K562 (cell line): ENCODE measurements around the gene SPNS1. TPM values are rescaled to one million over a fixed set of nuclear protein-coding genes. Genes with fewer than 3 reads are reported as not detected.

Experiments used
- FOXA1 ChIP-seq: fragments of 450-650 bp; IDR thresholded peaks from 2 replicates; pipeline ENCODE4 v1.6.1; 2016; ENCODE audit warnings: mild to moderate bottlenecking, borderline replicate concordance
- GABPB1 ChIP-seq: sonication (generic); formaldehyde crosslinking; IDR thresholded peaks from 2 replicates; pipeline ENCODE4 v1.8.0; 2022; ENCODE audit warnings: mild to moderate bottlenecking, missing genetic modification reagents
- HDGF ChIP-seq: fragments of 450-650 bp; IDR thresholded peaks from 2 replicates; pipeline ENCODE4 v1.6.1; 2016
- LARP7 ChIP-seq: fragments of 450-650 bp; IDR thresholded peaks from 2 replicates; pipeline ENCODE4 v1.6.1; 2016
- MAFF ChIP-seq: IDR thresholded peaks from 2 replicates; pipeline ENCODE4 v1.6.1; 2012; ENCODE audit warnings: low read length, improper control_type of control experiment
- MAFK ChIP-seq: IDR thresholded peaks from 2 replicates; pipeline ENCODE4 v1.6.1; 2011; ENCODE audit warnings: low read length, improper control_type of control experiment
- MTA2 ChIP-seq: fragments of 450-650 bp; IDR thresholded peaks from 2 replicates; pipeline ENCODE4 v1.6.1; 2016; ENCODE audit warnings: low read depth
- NFRKB ChIP-seq: fragments of 450-650 bp; IDR thresholded peaks from 2 replicates; pipeline ENCODE4 v1.6.1; 2016; ENCODE audit warnings: low read depth
- NFYB ChIP-seq: IDR thresholded peaks from 2 replicates; pipeline ENCODE4 v1.6.1; 2011; ENCODE audit warnings: mild to moderate bottlenecking, moderate library complexity; ENCODE audit not compliant: insufficient read length; ENCODE audit errors: extremely low read depth
- NR4A1 ChIP-seq, 2 experiments: fragments of 250-450 bp in 1 of 2; fragments of 450-650 bp in 1 of 2; sonication (Bioruptor Pico) in 1 of 2; IDR thresholded peaks; 2 replicates each; pipeline versions ENCODE4 v1.4.0 to v1.6.1; 2016 to 2020; ENCODE audit warnings: mild to moderate bottlenecking in 2 of 2, missing compliant biosample characterization in 1 of 2, missing genetic modification characterization in 1 of 2, moderate library complexity in 1 of 2
- POLR2AphosphoS5 ChIP-seq: IDR thresholded peaks from 2 replicates; pipeline ENCODE4 v1.6.1; 2011; ENCODE audit warnings: mild to moderate bottlenecking, low read depth, low read length, moderate library complexity; ENCODE audit not compliant: control insufficient read depth, insufficient read depth
- RBM17 ChIP-seq: fragments of 200-400 bp; formaldehyde crosslinking; IDR thresholded peaks from 2 replicates; pipeline ENCODE4 v1.6.1; 2017; ENCODE audit warnings: low read depth, mild to moderate bottlenecking, low read length, borderline replicate concordance
- RCOR1 ChIP-seq, 2 experiments: IDR thresholded peaks; 2 replicates each; pipeline ENCODE4 v1.6.1; 2012; ENCODE audit warnings: low read depth in 2 of 2, low read length in 2 of 2, borderline replicate concordance in 1 of 2, improper control_type of control experiment in 1 of 2
- SLC30A9 ChIP-seq: fragments of 250-450 bp; sonication (Bioruptor Pico); IDR thresholded peaks from 2 replicates; pipeline ENCODE4 v1.8.0; 2022; ENCODE audit warnings: mild to moderate bottlenecking, moderate library complexity
- SMARCA5 ChIP-seq: fragments of 450-650 bp; IDR thresholded peaks from 2 replicates; pipeline ENCODE4 v1.6.1; 2016
- SUPT5H ChIP-seq: fragments of 450-650 bp; IDR thresholded peaks from 2 replicates; pipeline ENCODE4 v1.6.1; 2016
- TCF3 ChIP-seq: sonication (generic); formaldehyde crosslinking; IDR thresholded peaks from 2 replicates; pipeline ENCODE4 v1.4.0; 2020; ENCODE audit warnings: mild to moderate bottlenecking, missing genetic modification reagents
- WHSC1 ChIP-seq: IDR thresholded peaks from one replicate; pipeline ENCODE4 v1.6.1; 2012; ENCODE audit warnings: low read length, control low read depth, inconsistent platforms
- XRCC4 ChIP-seq: IDR thresholded peaks from one replicate; pipeline ENCODE4 v1.6.1; 2011; ENCODE audit not compliant: insufficient read depth, insufficient read length; ENCODE audit errors: extremely low read depth
- ZC3H4 ChIP-seq: sonication (generic); formaldehyde crosslinking; IDR thresholded peaks from 2 replicates; pipeline ENCODE4 v1.9.0; 2021; ENCODE audit warnings: missing genetic modification reagents, borderline replicate concordance
- ZNF717 ChIP-seq: fragments of 250-450 bp; sonication (Bioruptor Pico); IDR thresholded peaks from 2 replicates; pipeline ENCODE4 v1.5.0; 2021
- ZNF778 ChIP-seq: fragments of 450-650 bp; formaldehyde crosslinking; IDR thresholded peaks from 2 replicates; pipeline ENCODE4 v1.4.0; 2020; ENCODE audit warnings: mild to moderate bottlenecking, moderate library complexity
- ZNF79 ChIP-seq: fragments of 250-450 bp; sonication (Bioruptor Pico); IDR thresholded peaks from 2 replicates; pipeline ENCODE4 v1.4.0; 2020; ENCODE audit warnings: low read depth, mild to moderate bottlenecking, moderate library complexity
- polyA plus RNA-seq, 8 experiments: library from polyadenylated mRNA; depleted of rRNA in 4 of 8; stranded (reverse) in 5 of 8; unstranded in 3 of 8; fragments of >200 nt; fragmentation: Nextera tagmentation in 2 of 8; fragmentation: Illumina TruSeq in 1 of 8; extraction: Ambion mirVana in 2 of 8; extraction: Trizol in 1 of 8; gene quantifications; 2 replicates each; pipeline versions ENCODE4 v1.2.1 to v1.2.3, GENCODE V29; 2011 to 2014; ENCODE audit warnings: inconsistent platforms in 1 of 8, missing spikeins in 1 of 8
- total RNA-seq, 7 experiments: library from RNA; depleted of rRNA in 6 of 7; stranded (reverse); fragments of >200 nt in 6 of 7; fragmentation: Illumina TruSeq in 2 of 7; extraction: Trizol in 2 of 7; gene quantifications; 2 replicates each; pipeline versions ENCODE4 v1.2.1 to v1.2.3, GENCODE V29; 2011 to 2021; ENCODE audit warnings: low replicate concordance in 1 of 7
- TF ChIP-seq, protein P1 (sequence below): fragments of 250-450 bp; sonication (Bioruptor Pico); IDR thresholded peaks from 2 replicates; pipeline ENCODE4 v1.8.0; 2022; ENCODE audit warnings: inconsistent platforms, mild to moderate bottlenecking, moderate library complexity, borderline replicate concordance
- TF ChIP-seq, protein P2 (sequence below): fragments of 250-450 bp; sonication (Bioruptor Pico); IDR thresholded peaks from 2 replicates; pipeline ENCODE4 v1.8.0; 2022; ENCODE audit warnings: inconsistent platforms
- TF ChIP-seq, protein P3 (sequence below), 2 experiments: fragments of 450-650 bp; conservative IDR thresholded peaks; 2 replicates each; pipeline ENCODE4 v1.6.1; 2017; ENCODE audit warnings: mild to moderate bottlenecking in 2 of 2, moderate library complexity in 2 of 2

SPNS1 gene
- total and polyA plus RNA-seq, 9 of the 15 experiments (the other 6 are each of a cell fraction or from before 2014, with no cell fraction given) = 0.58 to 64.9 (median 13.7) TPM

DNA sequence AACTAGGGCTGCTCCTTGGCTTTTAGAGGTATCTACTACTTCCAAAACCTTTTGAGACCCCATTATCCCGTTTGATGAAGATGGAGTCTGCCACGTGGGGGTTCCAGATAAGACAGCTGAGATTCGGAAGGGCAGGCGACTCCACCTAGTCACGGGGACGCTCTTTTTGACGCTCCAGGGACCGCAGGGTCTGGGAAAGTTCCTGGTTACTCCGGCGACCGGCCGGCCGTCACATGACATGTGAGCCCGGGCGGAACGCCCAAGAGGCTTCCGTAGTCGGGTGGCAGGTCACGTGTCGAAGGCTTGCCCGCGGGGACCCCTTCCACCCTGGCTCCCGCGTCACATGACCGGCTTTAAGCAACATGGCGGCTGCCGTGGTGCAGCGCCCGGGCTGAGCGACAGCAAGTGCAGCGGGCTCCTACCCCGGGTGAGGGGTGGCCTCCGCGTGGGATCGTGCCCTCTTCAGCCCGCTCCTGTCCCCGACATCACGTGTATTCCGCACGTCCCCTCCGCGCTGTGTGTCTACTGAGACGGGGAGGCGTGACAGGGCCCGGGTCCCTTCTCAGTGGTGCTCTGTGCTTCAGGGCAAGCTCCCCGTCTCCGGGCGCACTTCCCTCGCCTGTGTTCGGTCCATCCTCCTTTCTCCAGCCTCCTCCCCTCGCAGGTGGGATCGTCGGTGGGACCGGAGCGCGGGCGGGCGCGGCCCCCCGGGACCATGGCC is at the start of gene SPNS1 (continued):
- TF ChIP-seq, protein P1, sequence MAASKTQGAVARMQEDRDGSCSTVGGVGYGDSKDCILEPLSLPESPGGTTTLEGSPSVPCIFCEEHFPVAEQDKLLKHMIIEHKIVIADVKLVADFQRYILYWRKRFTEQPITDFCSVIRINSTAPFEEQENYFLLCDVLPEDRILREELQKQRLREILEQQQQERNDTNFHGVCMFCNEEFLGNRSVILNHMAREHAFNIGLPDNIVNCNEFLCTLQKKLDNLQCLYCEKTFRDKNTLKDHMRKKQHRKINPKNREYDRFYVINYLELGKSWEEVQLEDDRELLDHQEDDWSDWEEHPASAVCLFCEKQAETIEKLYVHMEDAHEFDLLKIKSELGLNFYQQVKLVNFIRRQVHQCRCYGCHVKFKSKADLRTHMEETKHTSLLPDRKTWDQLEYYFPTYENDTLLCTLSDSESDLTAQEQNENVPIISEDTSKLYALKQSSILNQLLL (CRISPR knock-in tag) = no peak
- TF ChIP-seq RCOR1 (IDR thresholded peaks at IDR 0.05; ENCODE audit: borderline replicate concordance in 1 of 2, low read depth in 2 of 2, low read length in 2 of 2) (peak in 1 of 2 experiments; percentile 88; a peak in 2 of 4 replicates), SMARCA5 (no peak), RBM17 (no peak), FOXA1 (no peak), MAFF (no peak), NFYB (no peak), HDGF (no peak), MAFK (0 out of 2 replicates have a peak, but pooled peaks have one; percentile 30), NR4A1 (CRISPR knock-in tag; IDR thresholded peaks at IDR 0.05) (no peak), NR4A1 (tag; IDR thresholded peaks at IDR 0.05) (no peak), ZNF778 (CRISPR knock-in tag) (no peak), NFRKB (no peak; the same call in 1 of the 2 replicates), SLC30A9 (CRISPR knock-in tag) (no peak), POLR2AphosphoS5 (peak; percentile 45; the same call in 1 of the 2 replicates), WHSC1 (no peak), MTA2 (no peak), GABPB1 (CRISPR knock-in tag) (peak; percentile 68; the same call in 1 of the 2 replicates), TCF3 (CRISPR knock-in tag) (peak; percentile 26; the same call in 1 of the 2 replicates), ZC3H4 (CRISPR knock-in tag) (no peak), ZNF79 (CRISPR knock-in tag) (no peak), XRCC4 (no peak), ZNF717 (CRISPR knock-in tag) (no peak), SUPT5H (peak; percentile 77), LARP7 (no peak)
- TF ChIP-seq, protein P2, sequence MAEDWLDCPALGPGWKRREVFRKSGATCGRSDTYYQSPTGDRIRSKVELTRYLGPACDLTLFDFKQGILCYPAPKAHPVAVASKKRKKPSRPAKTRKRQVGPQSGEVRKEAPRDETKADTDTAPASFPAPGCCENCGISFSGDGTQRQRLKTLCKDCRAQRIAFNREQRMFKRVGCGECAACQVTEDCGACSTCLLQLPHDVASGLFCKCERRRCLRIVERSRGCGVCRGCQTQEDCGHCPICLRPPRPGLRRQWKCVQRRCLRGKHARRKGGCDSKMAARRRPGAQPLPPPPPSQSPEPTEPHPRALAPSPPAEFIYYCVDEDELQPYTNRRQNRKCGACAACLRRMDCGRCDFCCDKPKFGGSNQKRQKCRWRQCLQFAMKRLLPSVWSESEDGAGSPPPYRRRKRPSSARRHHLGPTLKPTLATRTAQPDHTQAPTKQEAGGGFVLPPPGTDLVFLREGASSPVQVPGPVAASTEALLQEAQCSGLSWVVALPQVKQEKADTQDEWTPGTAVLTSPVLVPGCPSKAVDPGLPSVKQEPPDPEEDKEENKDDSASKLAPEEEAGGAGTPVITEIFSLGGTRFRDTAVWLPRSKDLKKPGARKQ (CRISPR knock-in tag) = no peak
- TF ChIP-seq, protein P3, sequence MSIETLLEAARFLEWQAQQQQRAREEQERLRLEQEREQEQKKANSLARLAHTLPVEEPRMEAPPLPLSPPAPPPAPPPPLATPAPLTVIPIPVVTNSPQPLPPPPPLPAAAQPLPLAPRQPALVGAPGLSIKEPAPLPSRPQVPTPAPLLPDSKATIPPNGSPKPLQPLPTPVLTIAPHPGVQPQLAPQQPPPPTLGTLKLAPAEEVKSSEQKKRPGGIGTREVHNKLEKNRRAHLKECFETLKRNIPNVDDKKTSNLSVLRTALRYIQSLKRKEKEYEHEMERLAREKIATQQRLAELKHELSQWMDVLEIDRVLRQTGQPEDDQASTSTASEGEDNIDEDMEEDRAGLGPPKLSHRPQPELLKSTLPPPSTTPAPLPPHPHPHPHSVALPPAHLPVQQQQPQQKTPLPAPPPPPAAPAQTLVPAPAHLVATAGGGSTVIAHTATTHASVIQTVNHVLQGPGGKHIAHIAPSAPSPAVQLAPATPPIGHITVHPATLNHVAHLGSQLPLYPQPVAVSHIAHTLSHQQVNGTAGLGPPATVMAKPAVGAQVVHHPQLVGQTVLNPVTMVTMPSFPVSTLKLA (conservative IDR thresholded peaks at IDR 0.05) = peak; percentile 95 to 99
